ENCODE results near the gene SOCS2. TPM values are rescaled to one million over a fixed set of nuclear protein-coding genes. Genes with fewer than 3 reads are reported as not detected.

Gene SOCS2
- total and polyA plus RNA-seq, 2 donors (not counting 3 experiments of a cell fraction or from before 2014, with no cell fraction given), result 2.4 to 5.6 TPM

DNA sequence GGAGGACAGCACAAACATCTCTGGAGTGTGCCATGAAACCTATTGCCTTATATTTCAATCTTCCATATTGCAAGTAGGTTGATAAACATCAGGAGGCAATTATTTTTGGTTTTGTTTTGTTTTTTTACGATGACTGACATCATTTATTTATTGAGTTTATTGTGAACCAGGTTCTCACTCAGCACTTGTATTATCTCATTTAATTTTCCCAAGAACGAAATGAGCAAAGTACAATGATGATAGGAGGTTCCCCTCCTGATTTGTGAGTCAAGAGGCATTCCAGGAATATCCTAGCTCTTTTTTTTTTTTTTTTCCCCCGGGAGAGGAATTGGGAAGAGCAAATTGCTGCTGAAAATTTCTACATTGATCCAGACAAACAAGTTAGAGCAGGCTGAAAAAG, 4.7 kb downstream of the SOCS2 start:
- BruUV-seq (replicated peaks), result no TSS peak
- Histone ChIP-seq H3K4me1 (ENCODE audit: control insufficient read depth, extremely low read depth, insufficient read depth, low read length) (peaks cover 9% of the 10 kb centered on the region), H2AFZ (ENCODE audit: low read depth, low read length) (no peak overlapping the region), H3K9ac (replicated peaks; ENCODE audit: extremely low read depth, insufficient read depth, low read length) (no peak overlapping the region), H3K4me2 (ENCODE audit: insufficient read depth, low read length) (no peak overlapping the region), H3K27ac (ENCODE audit: insufficient read depth, low read depth, low read length) (no peak overlapping the region), H3K9me1 (replicated peaks; ENCODE audit: control insufficient read depth, extremely low read depth, insufficient read depth, low read length) (no peaks in the 10 kb centered on the region), H3K4me3 (replicated peaks in 1 of 3; ENCODE audit: insufficient read depth in 1 of 3, low read depth in 1 of 3, low read length in 3 of 3) (no peak overlapping the region), H3K9me3 (replicated peaks; ENCODE audit: control insufficient read depth, insufficient read depth, low read length) (no peaks in the 10 kb centered on the region), H3K79me2 (ENCODE audit: control insufficient read depth, insufficient read depth, low read length) (no peaks in the 10 kb centered on the region), H3K36me3 (ENCODE audit: control insufficient read depth in 2 of 2, extremely low read depth in 1 of 2, insufficient read depth in 2 of 2, low read length in 2 of 2) (no peaks in the 10 kb centered on the region), H3K27me3 (ENCODE audit: control insufficient read depth in 2 of 2, insufficient read depth in 2 of 2, low read length in 2 of 2) (peaks cover 38 to 40% of the 10 kb centered on the region in 2 experiments), H4K20me1 (replicated peaks; ENCODE audit: control insufficient read depth, extremely low read depth, insufficient read depth, low read length) (no peaks in the 10 kb centered on the region)
- TF ChIP-seq GATA2 (IDR thresholded peaks at IDR 0.05; ENCODE audit: insufficient read depth, insufficient read length, low read depth, low read length), result no peak
- no peak for TF ChIP-seq JUN (IDR thresholded peaks at IDR 0.05; ENCODE audit: borderline replicate concordance, insufficient read depth, insufficient read length, low read depth)
- TF ChIP-seq, protein P1, sequence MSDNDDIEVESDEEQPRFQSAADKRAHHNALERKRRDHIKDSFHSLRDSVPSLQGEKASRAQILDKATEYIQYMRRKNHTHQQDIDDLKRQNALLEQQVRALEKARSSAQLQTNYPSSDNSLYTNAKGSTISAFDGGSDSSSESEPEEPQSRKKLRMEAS (IDR thresholded peaks at IDR 0.05; ENCODE audit: insufficient read depth, insufficient read length), result no peak
- no peak for TF ChIP-seq MYC (IDR thresholded peaks at IDR 0.05; ENCODE audit: low read depth, low read length)
- no peak for TF ChIP-seq EZH2 (IDR thresholded peaks at IDR 0.05; ENCODE audit: borderline replicate concordance, low read depth, low read length, severe bottlenecking)
- no peak for TF ChIP-seq FOS (IDR thresholded peaks at IDR 0.05; ENCODE audit: borderline replicate concordance, insufficient read depth, low read length)
- TF ChIP-seq, protein P2, sequence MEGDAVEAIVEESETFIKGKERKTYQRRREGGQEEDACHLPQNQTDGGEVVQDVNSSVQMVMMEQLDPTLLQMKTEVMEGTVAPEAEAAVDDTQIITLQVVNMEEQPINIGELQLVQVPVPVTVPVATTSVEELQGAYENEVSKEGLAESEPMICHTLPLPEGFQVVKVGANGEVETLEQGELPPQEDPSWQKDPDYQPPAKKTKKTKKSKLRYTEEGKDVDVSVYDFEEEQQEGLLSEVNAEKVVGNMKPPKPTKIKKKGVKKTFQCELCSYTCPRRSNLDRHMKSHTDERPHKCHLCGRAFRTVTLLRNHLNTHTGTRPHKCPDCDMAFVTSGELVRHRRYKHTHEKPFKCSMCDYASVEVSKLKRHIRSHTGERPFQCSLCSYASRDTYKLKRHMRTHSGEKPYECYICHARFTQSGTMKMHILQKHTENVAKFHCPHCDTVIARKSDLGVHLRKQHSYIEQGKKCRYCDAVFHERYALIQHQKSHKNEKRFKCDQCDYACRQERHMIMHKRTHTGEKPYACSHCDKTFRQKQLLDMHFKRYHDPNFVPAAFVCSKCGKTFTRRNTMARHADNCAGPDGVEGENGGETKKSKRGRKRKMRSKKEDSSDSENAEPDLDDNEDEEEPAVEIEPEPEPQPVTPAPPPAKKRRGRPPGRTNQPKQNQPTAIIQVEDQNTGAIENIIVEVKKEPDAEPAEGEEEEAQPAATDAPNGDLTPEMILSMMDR (IDR thresholded peaks at IDR 0.05; ENCODE audit: extremely low read depth in 1 of 2, insufficient read depth in 1 of 2, low read depth in 1 of 2, low read length in 2 of 2), result no peak
- dilution Hi-C loops (cut with MboI; ENCODE audit: extremely low pct_ligation_motif_present, low sequenced_read_pairs), result no loop called here
- intact Hi-C loops (cut with micrococcal nuclease), result no loop called here
- DNase-seq (ENCODE audit: low read depth, low spot score), result no peak
- FAIRE-seq, result no peak
- CTCF ChIA-PET, result interaction anchor here (1.2 kb wide), 1 partner anchor 525 kb away, joined by 5 read pairs; no protein-coding TSS in a partner anchor
- POLR2A ChIA-PET, result no interaction called here

Measured in endothelial cell of umbilical vein (primary cell).